AG10803 (cell line): Measurements from ENCODE around the gene RNF213.

Experiments
- DNase-seq: peaks from one replicate; pipeline ENCODE4 v3.0.0; 2010; ENCODE audit warnings: low read depth
- H3K4me3 ChIP-seq: 2 replicates; pipeline ENCODE4 v1.5.1; 2011; ENCODE audit warnings: mild to moderate bottlenecking, low read length, control low read depth
- TF ChIP-seq, protein P1 (sequence below): conservative IDR thresholded peaks from 2 replicates; pipeline ENCODE4 v1.5.1; 2011; ENCODE audit warnings: mild to moderate bottlenecking, low read length, control low read depth, inconsistent platforms

RNF213 gene

DNA sequence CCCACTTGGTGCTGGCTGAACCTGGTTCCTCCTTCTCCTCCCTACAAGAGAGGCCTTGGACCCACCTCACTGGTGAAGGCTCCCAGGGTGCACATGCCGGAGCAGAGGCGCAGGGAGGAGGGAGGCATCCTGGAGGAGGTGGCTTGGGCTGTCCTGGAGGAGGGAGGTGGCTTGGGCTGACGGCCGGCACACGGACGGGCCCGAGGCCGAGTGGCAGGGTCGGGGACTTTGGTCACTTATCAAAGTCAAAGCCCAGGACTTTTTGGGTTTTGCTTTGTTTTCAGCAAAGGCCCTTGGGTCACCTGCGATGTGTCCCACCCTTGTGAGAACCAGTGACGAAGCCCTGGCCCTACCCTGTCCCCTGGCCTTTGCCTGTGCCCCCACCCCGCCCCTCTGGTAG, 182.8 kb downstream of the RNF213 start:
- TF ChIP-seq, protein P1, sequence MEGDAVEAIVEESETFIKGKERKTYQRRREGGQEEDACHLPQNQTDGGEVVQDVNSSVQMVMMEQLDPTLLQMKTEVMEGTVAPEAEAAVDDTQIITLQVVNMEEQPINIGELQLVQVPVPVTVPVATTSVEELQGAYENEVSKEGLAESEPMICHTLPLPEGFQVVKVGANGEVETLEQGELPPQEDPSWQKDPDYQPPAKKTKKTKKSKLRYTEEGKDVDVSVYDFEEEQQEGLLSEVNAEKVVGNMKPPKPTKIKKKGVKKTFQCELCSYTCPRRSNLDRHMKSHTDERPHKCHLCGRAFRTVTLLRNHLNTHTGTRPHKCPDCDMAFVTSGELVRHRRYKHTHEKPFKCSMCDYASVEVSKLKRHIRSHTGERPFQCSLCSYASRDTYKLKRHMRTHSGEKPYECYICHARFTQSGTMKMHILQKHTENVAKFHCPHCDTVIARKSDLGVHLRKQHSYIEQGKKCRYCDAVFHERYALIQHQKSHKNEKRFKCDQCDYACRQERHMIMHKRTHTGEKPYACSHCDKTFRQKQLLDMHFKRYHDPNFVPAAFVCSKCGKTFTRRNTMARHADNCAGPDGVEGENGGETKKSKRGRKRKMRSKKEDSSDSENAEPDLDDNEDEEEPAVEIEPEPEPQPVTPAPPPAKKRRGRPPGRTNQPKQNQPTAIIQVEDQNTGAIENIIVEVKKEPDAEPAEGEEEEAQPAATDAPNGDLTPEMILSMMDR: no peak
- DNase-seq: no peak
- H3K4me3 ChIP-seq: no peak overlapping the region

DNA sequence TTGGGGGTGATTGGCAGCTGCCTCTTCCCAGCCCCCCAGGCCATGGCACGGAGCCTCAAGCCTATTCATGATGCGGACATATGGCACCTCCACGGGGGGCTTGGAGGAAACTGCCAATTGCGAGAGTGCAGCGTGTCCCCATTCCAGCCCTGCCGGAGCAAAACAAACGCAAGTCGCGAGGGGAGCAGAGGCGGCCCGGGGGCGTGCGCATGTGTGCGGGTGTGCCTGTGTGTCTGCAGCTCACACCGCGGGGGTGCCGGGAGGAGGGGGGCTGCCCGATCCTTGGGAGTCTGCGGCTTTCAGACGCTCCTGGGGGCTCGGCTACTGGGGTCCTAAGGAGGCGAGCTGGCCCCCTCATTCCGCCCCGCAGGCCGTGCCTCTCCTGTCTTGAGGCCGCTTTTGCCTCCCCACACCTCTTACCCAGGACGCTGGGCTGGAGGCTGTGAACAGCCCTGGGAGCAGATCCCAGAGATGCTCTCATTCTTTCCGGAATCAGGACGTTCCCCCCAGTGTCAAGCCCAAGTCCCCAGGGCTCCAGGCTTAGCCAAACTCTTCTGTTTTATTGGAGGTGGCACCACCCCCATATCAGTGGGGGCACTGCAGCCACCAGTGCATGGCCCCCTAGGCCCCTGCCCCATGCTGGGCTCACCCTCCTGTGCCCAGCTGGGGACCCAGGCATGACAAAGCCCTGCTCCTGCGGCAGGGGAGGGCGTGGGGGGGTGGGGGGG, 183.4 kb downstream of the RNF213 start:
- H3K4me3 ChIP-seq: no peak overlapping the region
- DNase-seq: no peak
- TF ChIP-seq, protein P1: no peak

DNA sequence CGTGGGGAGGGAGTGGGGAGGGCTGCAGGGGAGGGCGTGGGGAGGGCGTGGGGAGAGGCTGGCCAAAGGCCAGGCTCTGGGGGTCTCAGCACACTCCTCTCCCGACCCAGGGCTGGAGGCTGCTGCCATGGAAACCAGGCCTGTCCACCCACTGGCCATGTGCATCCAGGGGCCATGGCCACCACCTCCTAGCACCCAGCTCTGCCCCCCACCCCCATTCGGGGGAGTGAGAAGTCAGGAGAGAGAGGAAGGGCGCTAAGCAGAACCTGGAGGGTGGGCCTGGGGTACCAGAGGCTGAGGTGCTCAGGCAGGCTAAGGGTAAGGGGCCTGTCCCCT, 184.0 kb downstream of the RNF213 start:
- no peak for DNase-seq
- TF ChIP-seq, protein P1: no peak
- no peak overlapping the region for H3K4me3 ChIP-seq

DNA sequence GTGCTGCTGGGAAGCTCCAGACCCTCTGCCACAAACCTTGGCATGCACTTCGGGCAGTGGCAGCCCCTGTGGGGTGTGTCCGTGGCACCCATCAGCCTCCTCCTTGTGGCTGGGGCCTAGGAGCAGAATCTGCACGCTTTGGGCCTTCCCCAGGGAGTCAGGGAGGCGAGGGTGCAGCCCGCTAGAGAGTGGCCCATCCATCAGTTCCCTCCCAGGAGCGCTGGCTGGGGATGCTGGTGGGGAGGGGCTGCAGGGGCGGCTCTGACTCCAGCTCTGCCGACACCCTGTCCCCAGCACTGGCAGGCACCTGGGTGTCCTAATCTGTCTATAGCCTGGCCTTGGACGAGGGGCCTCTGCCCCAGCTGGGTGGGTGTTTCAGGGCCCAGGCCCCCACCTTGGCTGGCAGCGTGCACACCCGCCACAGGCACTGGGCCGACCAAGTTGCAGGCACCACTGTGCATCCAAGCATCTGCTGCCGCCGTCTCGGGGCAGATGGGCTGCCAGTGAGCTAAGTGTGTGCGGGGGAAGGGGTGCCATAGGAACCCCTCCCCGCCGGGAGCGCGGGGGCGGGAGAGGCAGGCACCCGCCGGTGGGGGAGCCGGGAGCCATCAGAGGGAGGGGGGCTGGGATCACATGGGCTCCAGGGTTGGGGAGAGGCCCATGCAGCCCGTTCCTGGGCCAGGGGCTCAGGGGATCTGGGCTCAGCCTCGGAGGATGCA, 184.5 kb downstream of the RNF213 start:
- TF ChIP-seq, protein P1: no peak
- no peak for DNase-seq
- no peak overlapping the region for H3K4me3 ChIP-seq

DNA sequence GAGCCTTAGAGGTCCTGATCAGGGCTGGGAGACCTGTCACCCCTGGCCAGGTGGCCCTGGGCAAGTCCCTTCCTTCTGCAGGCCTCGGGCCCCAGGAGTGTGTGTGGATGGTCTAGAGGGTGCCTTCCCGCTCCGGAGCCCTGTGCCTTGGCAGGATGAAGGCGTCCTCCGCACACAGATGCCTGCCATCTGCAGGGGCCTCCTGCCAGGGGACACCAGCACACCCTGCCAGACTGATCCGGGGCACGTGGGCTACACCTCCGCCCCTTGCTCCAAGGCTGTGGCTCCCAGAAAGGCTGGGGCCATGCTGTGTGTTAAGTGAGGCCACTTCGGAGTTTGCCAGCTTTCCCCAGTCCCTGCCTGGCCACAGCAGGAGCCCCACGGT, 185.1 kb downstream of the RNF213 start:
- no peak overlapping the region for H3K4me3 ChIP-seq
- DNase-seq: no peak
- TF ChIP-seq, protein P1: no peak

DNA sequence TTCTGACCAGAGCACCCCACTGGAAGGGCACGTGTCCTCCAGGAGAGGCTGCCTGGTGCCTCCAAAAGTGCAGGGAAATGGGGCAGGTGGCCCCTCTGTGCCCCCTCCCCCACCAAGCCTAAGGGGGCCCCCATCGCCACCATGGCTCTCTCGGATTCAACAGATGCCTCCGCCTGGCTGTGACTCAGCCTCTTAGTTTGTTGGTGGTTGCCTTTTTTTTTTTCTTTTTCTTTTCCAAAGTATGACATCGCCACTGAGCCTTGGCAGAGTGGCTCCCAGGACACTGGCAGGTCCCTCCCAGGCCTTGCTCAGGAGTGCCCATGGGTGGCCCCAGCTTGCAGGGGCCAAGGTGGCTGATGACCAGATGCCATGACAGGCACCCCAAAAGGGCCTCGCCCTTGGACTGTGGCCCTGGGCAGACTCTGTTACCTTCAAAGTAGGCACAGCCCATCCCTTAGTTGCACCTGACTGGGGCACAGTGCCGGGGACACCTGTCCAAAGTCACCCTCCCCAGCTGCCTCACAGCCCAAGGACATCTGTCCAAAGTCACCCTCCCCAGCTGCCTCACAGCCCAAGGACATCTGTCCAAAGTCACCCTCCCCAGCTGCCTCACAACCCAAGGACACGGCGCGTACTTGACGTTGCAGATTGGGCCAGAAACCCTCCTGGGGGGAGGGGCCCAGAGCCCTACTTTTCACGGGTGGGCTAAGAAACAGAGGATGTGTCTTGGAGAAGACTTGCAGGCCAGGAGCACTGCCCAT, 186.2 kb downstream of the RNF213 start:
- no peak for DNase-seq
- TF ChIP-seq, protein P1: no peak
- H3K4me3 ChIP-seq: no peak overlapping the region
